HCT116 (cell line): Measurements from ENCODE around the gene BRPF3. TPM values are rescaled to one million over a fixed set of nuclear protein-coding genes. Genes with fewer than 3 reads are reported as not detected.

Source experiments
- ATAC-seq: fragments of 200-7000 bp; cut with Tn5 transposase; 2 replicates; pipeline ENCODE4 v1.9.1; 2020; ENCODE audit warnings: mild to moderate bottlenecking, moderate library complexity
- BruUV-seq: library from RNA; stranded (reverse); fragments of 400-500 nt; replicated peaks from 2 replicates; lab custom pipeline; 2021; lab: Mats Ljungman, UMichigan
- CTCF ChIA-PET: fragments of 300-600 bp; sonication (Branson Sonifier 250); formaldehyde crosslinking; loops from one replicate; lab custom pipeline; 2021; ENCODE audit warnings: antibody characterized with exemption; lab: Charles Lee
- POLR2A ChIA-PET: fragments of 300-600, 350-600 bp; sonication (Branson Sonifier 250); formaldehyde crosslinking; loops from one replicate; lab custom pipeline; 2021; ENCODE audit warnings: antibody characterized with exemption; lab: Charles Lee
- RAD21 ChIA-PET, 2 experiments: fragments of 300-600 bp; sonication (Branson Sonifier 250); formaldehyde crosslinking; loops; one replicate each; lab custom pipeline; 2023; ENCODE audit warnings: low total read pairs in 2 of 2; ENCODE audit not compliant: uncharacterized antibody in 2 of 2, unreplicated experiment in 2 of 2, low non-redundant PET in 1 of 2; lab: Charles Lee
- DNase-seq: peaks from one replicate; pipeline ENCODE4 v3.0.0-alpha.2; 2010; ENCODE audit warnings: low read depth, low spot score
- H2AFZ ChIP-seq: fragments of 200-600 bp; shearing (Covaris generic), sonication (generic); 2 replicates; pipeline ENCODE4 v1.6.1; 2017; ENCODE audit warnings: low read depth, mixed run types, mixed read lengths, antibody characterized with exemption, low read length; ENCODE audit not compliant: poor library complexity, severe bottlenecking
- H3K27ac ChIP-seq: 2 replicates; pipeline ENCODE4 v1.5.1; 2012; ENCODE audit warnings: low read depth, low read length
- H3K27me3 ChIP-seq: fragments of 200-600 bp; sonication (generic); 2 replicates; pipeline ENCODE4 v1.6.1; 2016; ENCODE audit warnings: mixed run types, low read length, mixed read lengths; ENCODE audit not compliant: insufficient read depth
- H3K36me3 ChIP-seq, 2 experiments: fragments of 200-500 bp in 1 of 2; fragments of 200-600 bp in 1 of 2; sonication (Bioruptor generic) in 1 of 2; sonication (generic) in 1 of 2; 2 replicates each; pipeline versions ENCODE4 v1.5.1 to v1.6.1; 2014 to 2016; ENCODE audit warnings: low read length in 2 of 2, inconsistent platforms in 1 of 2, mixed read lengths in 1 of 2, mixed run types in 1 of 2; ENCODE audit not compliant: insufficient read depth in 2 of 2, control insufficient read depth in 1 of 2
- H3K4me1 ChIP-seq, 2 experiments: fragments of 200-600 bp in 1 of 2; sonication (generic) in 1 of 2; 2 replicates each; pipeline versions ENCODE4 v1.5.1 to v1.6.1; 2012 to 2017; ENCODE audit warnings: low read length in 2 of 2, inconsistent platforms in 1 of 2, mild to moderate bottlenecking in 1 of 2, mixed read lengths in 1 of 2, mixed run types in 1 of 2, moderate library complexity in 1 of 2; ENCODE audit not compliant: insufficient read depth in 2 of 2, control insufficient read depth in 1 of 2
- H3K4me2 ChIP-seq: fragments of 200-600 bp; sonication (generic); 2 replicates; pipeline ENCODE4 v1.6.1; 2017; ENCODE audit warnings: mixed run types, low read length, mixed read lengths
- H3K4me3 ChIP-seq, 2 experiments: fragments of 200-600 bp in 1 of 2; sonication (generic) in 1 of 2; replicated peaks in 1 of 2; 2 replicates each; pipeline ENCODE4 v1.5.1; 2011 to 2016; ENCODE audit warnings: low read length in 2 of 2, control low read depth in 1 of 2, low read depth in 1 of 2, mild to moderate bottlenecking in 1 of 2, mixed read lengths in 1 of 2, mixed run types in 1 of 2
- H3K79me2 ChIP-seq: fragments of 200-600 bp; sonication (generic); 2 replicates; pipeline ENCODE4 v1.6.1; 2017; ENCODE audit warnings: mild to moderate bottlenecking, mixed run types, low read length, moderate library complexity, mixed read lengths; ENCODE audit not compliant: insufficient read depth
- H3K9ac ChIP-seq: fragments of 200-600 bp; sonication (generic); 2 replicates; pipeline ENCODE4 v1.6.1; 2016; ENCODE audit warnings: low read length, mixed read lengths
- H3K9me2 ChIP-seq: fragments of 200-600 bp; sonication (generic), shearing (Covaris generic); 2 replicates; pipeline ENCODE4 v1.6.1; 2017; ENCODE audit warnings: mixed run types, mild to moderate bottlenecking, moderate library complexity; ENCODE audit not compliant: insufficient read depth
- H3K9me3 ChIP-seq, 2 experiments: fragments of 200-500 bp in 1 of 2; fragments of 200-600 bp in 1 of 2; sonication (Bioruptor generic) in 1 of 2; sonication (generic) in 1 of 2; 2 replicates each; pipeline ENCODE4 v1.6.1; 2014 to 2017; ENCODE audit warnings: low read length in 2 of 2, mixed read lengths in 2 of 2, inconsistent platforms in 1 of 2, low read depth in 1 of 2, mild to moderate bottlenecking in 1 of 2, mixed run types in 1 of 2, moderate library complexity in 1 of 2; ENCODE audit not compliant: control insufficient read depth in 1 of 2, insufficient read depth in 1 of 2
- H4K20me1 ChIP-seq: fragments of 200-600 bp; sonication (generic), shearing (Covaris generic); 2 replicates; pipeline ENCODE4 v1.6.1; 2017; ENCODE audit warnings: mixed run types, mild to moderate bottlenecking, moderate library complexity; ENCODE audit not compliant: insufficient read depth
- ATF3 ChIP-seq: IDR thresholded peaks from 2 replicates; pipeline ENCODE4 v1.6.1; 2012
- CTCF ChIP-seq, 3 experiments: fragments of 200-600 bp in 1 of 3; sonication (generic) in 1 of 3; IDR thresholded peaks in 2 of 3; conservative IDR thresholded peaks in 1 of 3; 2 replicates each; pipeline ENCODE4 v1.5.1; 2012 to 2017; ENCODE audit warnings: low read depth in 2 of 3, low read length in 2 of 3, antibody characterized with exemption in 1 of 3, borderline replicate concordance in 1 of 3, control low read depth in 1 of 3, mild to moderate bottlenecking in 1 of 3, mixed read lengths in 1 of 3, mixed run types in 1 of 3, moderate library complexity in 1 of 3; ENCODE audit not compliant: insufficient read depth in 1 of 3
- EGR1 ChIP-seq: IDR thresholded peaks from 2 replicates; pipeline ENCODE4 v1.6.1; 2012; ENCODE audit warnings: low read depth
- FOSL1 ChIP-seq: IDR thresholded peaks from 2 replicates; pipeline ENCODE4 v1.6.1; 2012; ENCODE audit warnings: low read depth
- MAX ChIP-seq: IDR thresholded peaks from 2 replicates; pipeline ENCODE4 v1.6.1; 2012
- POLR2A ChIP-seq: IDR thresholded peaks from 2 replicates; pipeline ENCODE4 v1.7.0; 2011; ENCODE audit warnings: borderline replicate concordance; ENCODE audit not compliant: insufficient read depth, insufficient read length; ENCODE audit errors: extremely low read depth
- POLR2AphosphoS5 ChIP-seq: IDR thresholded peaks from 2 replicates; pipeline ENCODE4 v1.6.1; 2011; ENCODE audit warnings: mild to moderate bottlenecking, low read depth, low read length, moderate library complexity
- TCF7L2 ChIP-seq: IDR thresholded peaks from 2 replicates; pipeline ENCODE4 v1.7.0; 2011; ENCODE audit warnings: borderline replicate concordance, inconsistent platforms; ENCODE audit not compliant: insufficient read depth, insufficient read length; ENCODE audit errors: extremely low read depth
- ZBTB33 ChIP-seq: IDR thresholded peaks from 2 replicates; pipeline ENCODE4 v1.6.1; 2011; ENCODE audit warnings: mild to moderate bottlenecking, low read length, moderate library complexity; ENCODE audit not compliant: insufficient replicate concordance; ENCODE audit errors: extremely low read depth
- intact Hi-C: fragments of 100-400 bp; cut with micrococcal nuclease; formaldehyde crosslinking; loops from 2 replicates; pipeline ENCODE4 v1.10.0; 2022
- total RNA-seq: library from RNA; stranded (reverse); gene quantifications from one replicate; pipeline ENCODE4 v1.2.1, GENCODE V29; 2021; ENCODE audit not compliant: unreplicated experiment

The BRPF3 gene
- total RNA-seq, 1 experiment from 2014 or later, result 20.3 TPM

GRCh38 chr6:36249536-36249935 lies 53.0 kb downstream of the BRPF3 start:
- Histone ChIP-seq H2AFZ (no peak overlapping the region), H3K79me2 (no peaks in the 10 kb centered on the region), H3K36me3 (no peaks in the 10 kb centered on the region), H3K9me2 (no peaks in the 10 kb centered on the region), H3K9me3 (no peaks in the 10 kb centered on the region), H3K9ac (no peak overlapping the region), H3K4me1 (peaks cover 0 to 11% of the 10 kb centered on the region in 2 experiments; a peak in 2 of 4 replicates), H3K27ac (no peak overlapping the region), H3K27me3 (no peaks in the 10 kb centered on the region), H4K20me1 (no peaks in the 10 kb centered on the region), H3K4me2 (no peak overlapping the region), H3K4me3 (no peak overlapping the region)
- DNase-seq (no peak), ATAC-seq (no peak)
- BruUV-seq, result no TSS peak
- RAD21 ChIA-PET, result no interaction called here
- POLR2A ChIA-PET, result no interaction called here
- CTCF ChIA-PET, result interaction anchor here (0.9 to 1.1 kb wide), 2 partner anchors 53 to 91 kb away, joined by 3 to 4 read pairs; no protein-coding TSS in a partner anchor
- TF ChIP-seq ZBTB33, result no peak
- no peak for TF ChIP-seq EGR1
- TF ChIP-seq ATF3, result no peak
- TF ChIP-seq POLR2AphosphoS5, result no peak
- no peak for TF ChIP-seq TCF7L2
- no peak for TF ChIP-seq FOSL1
- TF ChIP-seq CTCF (IDR thresholded peaks at IDR 0.05 in 2 of 3, conservative IDR thresholded peaks at IDR 0.05 in 1 of 3; ENCODE audit: borderline replicate concordance in 1 of 3, insufficient read depth in 1 of 3, low read depth in 2 of 3, low read length in 2 of 3), result no peak
- no peak for TF ChIP-seq POLR2A
- TF ChIP-seq MAX, result no peak
- intact Hi-C loops, result no loop called here
